ENCODE data around the gene KCND2. TPM values are rescaled to one million over a fixed set of nuclear protein-coding genes. Genes with fewer than 3 reads are reported as not detected.

Gene KCND2
- total RNA-seq, 1 donor from 2014 or later, result 0.30 TPM

- H3K36me3 Mint-ChIP-seq (ENCODE audit: low read depth), result no peaks in the 10 kb centered on the region
- no peak overlapping the region for H3K27ac Mint-ChIP-seq (ENCODE audit: unreplicated experiment)
- no peaks in the 10 kb centered on the region for H3K9me3 Mint-ChIP-seq (ENCODE audit: low read depth)
- no peak overlapping the region for H3K4me3 Mint-ChIP-seq (ENCODE audit: unreplicated experiment)
- TF ChIP-seq CTCF (IDR thresholded peaks at IDR 0.05), result no peak
- no peaks in the 10 kb centered on the region for H3K4me1 Mint-ChIP-seq (ENCODE audit: low read depth)
- H3K27me3 Mint-ChIP-seq (ENCODE audit: low read depth), result no peaks in the 10 kb centered on the region
- DNase-seq (ENCODE audit: low spot score), result no peak
Measured at GRCh38 chr7:120472892-120473291, 199.9 kb downstream of the KCND2 start.

GRCh38 chr7:120473352-120473751 lies 200.4 kb downstream of the KCND2 start:
- no peak overlapping the region for H3K27ac Mint-ChIP-seq (ENCODE audit: unreplicated experiment)
- H3K9me3 Mint-ChIP-seq (ENCODE audit: low read depth), result no peaks in the 10 kb centered on the region
- no peaks in the 10 kb centered on the region for H3K27me3 Mint-ChIP-seq (ENCODE audit: low read depth)
- no peaks in the 10 kb centered on the region for H3K4me1 Mint-ChIP-seq (ENCODE audit: low read depth)
- no peak for TF ChIP-seq CTCF (IDR thresholded peaks at IDR 0.05)
- H3K36me3 Mint-ChIP-seq (ENCODE audit: low read depth), result no peaks in the 10 kb centered on the region
- DNase-seq (ENCODE audit: low spot score), result no peak
- no peak overlapping the region for H3K4me3 Mint-ChIP-seq (ENCODE audit: unreplicated experiment)

GRCh38 chr7:120475994-120476393 lies 203.0 kb downstream of the KCND2 start:
- Mint-ChIP-seq H3K27ac (ENCODE audit: unreplicated experiment) (no peak overlapping the region), H3K27me3 (ENCODE audit: low read depth) (no peaks in the 10 kb centered on the region), H3K4me3 (ENCODE audit: unreplicated experiment) (no peak overlapping the region), H3K9me3 (ENCODE audit: low read depth) (peaks cover 6% of the 10 kb centered on the region), H3K36me3 (ENCODE audit: low read depth) (no peaks in the 10 kb centered on the region), H3K4me1 (ENCODE audit: low read depth) (no peaks in the 10 kb centered on the region)
- no peak for TF ChIP-seq CTCF (IDR thresholded peaks at IDR 0.05)
- no peak for DNase-seq (ENCODE audit: low spot score)

- no peaks in the 10 kb centered on the region for H3K27me3 Mint-ChIP-seq (ENCODE audit: low read depth)
- no peak overlapping the region for H3K4me3 Mint-ChIP-seq (ENCODE audit: unreplicated experiment)
- no peak for TF ChIP-seq CTCF (IDR thresholded peaks at IDR 0.05)
- H3K9me3 Mint-ChIP-seq (ENCODE audit: low read depth), result peaks cover 6% of the 10 kb centered on the region
- no peaks in the 10 kb centered on the region for H3K4me1 Mint-ChIP-seq (ENCODE audit: low read depth)
- no peaks in the 10 kb centered on the region for H3K36me3 Mint-ChIP-seq (ENCODE audit: low read depth)
- DNase-seq (ENCODE audit: low spot score), result no peak
- no peak overlapping the region for H3K27ac Mint-ChIP-seq (ENCODE audit: unreplicated experiment)
Measured at GRCh38 chr7:120480472-120480871, 207.5 kb downstream of the KCND2 start.

- H3K36me3 Mint-ChIP-seq (ENCODE audit: low read depth), result no peaks in the 10 kb centered on the region
- H3K27me3 Mint-ChIP-seq (ENCODE audit: low read depth), result no peaks in the 10 kb centered on the region
- DNase-seq (ENCODE audit: low spot score), result no peak
- H3K27ac Mint-ChIP-seq (ENCODE audit: unreplicated experiment), result no peak overlapping the region
- no peak overlapping the region for H3K4me3 Mint-ChIP-seq (ENCODE audit: unreplicated experiment)
- no peak for TF ChIP-seq CTCF (IDR thresholded peaks at IDR 0.05)
- H3K4me1 Mint-ChIP-seq (ENCODE audit: low read depth), result peaks cover under 1% of the 10 kb centered on the region
- peaks cover 6% of the 10 kb centered on the region for H3K9me3 Mint-ChIP-seq (ENCODE audit: low read depth)
Measured at GRCh38 chr7:120480930-120481329, 208.0 kb downstream of the KCND2 start.

Measured in chondrocyte (in vitro differentiated cells).